ENCODE results near the gene PLA2G3.

DNA sequence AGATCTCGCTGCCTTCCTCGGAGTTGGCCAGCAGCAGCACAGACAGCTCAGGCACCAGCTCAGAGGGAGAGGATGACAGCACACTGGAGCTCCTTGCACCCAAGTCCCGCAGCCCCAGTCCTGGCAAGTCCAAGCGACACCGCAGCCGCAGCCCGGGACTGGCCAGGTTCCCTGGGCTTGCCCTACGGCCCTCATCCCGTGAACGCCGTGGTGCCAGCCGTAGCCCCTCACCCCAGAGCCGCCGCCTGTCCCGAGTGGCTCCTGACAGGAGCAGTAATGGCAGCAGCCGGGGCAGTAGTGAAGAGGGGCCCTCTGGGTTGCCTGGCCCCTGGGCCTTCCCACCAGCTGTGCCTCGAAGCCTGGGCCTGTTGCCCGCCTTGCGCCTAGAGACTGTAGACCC is 6.4 kb downstream of the PLA2G3 start:
- TF ChIP-seq EZH2phosphoT487 (IDR thresholded peaks at IDR 0.05; ENCODE audit: insufficient read depth, low read depth), result no peak
- no peak for TF ChIP-seq EZH2 (IDR thresholded peaks at IDR 0.05; ENCODE audit: insufficient read depth, poor library complexity, severe bottlenecking)
